Measurements from ENCODE around the gene HSD11B2.

Gene HSD11B2

GRCh38 chr16:67431775-67432505 lies 1.0 kb downstream of the HSD11B2 start:
- in situ Hi-C loops (cut with MboI; ENCODE audit: low sequenced_read_pairs) = loop anchor here (25.0 kb wide), 1 partner anchor 470 kb away; the partner anchor contains the start of gene CES3

- in situ Hi-C loops (cut with MboI; ENCODE audit: low sequenced_read_pairs) = loop anchor here (25.0 kb wide), 1 partner anchor 470 kb away; the partner anchor contains the start of gene CES3
Measured at GRCh38 chr16:67432506-67432890, 1.6 kb downstream of the HSD11B2 start.

- in situ Hi-C loops (cut with MboI; ENCODE audit: low sequenced_read_pairs) = loop anchor here (25.0 kb wide), 1 partner anchor 471 kb away; the partner anchor contains the start of gene CES3
Measured at GRCh38 chr16:67433131-67433719, 2.3 kb downstream of the HSD11B2 start.

- in situ Hi-C loops (cut with MboI; ENCODE audit: low sequenced_read_pairs) = loop anchor here (25.0 kb wide), 1 partner anchor 473 kb away; the partner anchor contains the start of gene CES3
Measured at GRCh38 chr16:67435758-67436164, 4.8 kb downstream of the HSD11B2 start.

- in situ Hi-C loops (cut with MboI; ENCODE audit: low sequenced_read_pairs) = loop anchor here (25.0 kb wide), 1 partner anchor 474 kb away; the partner anchor contains the start of gene CES3
Measured at GRCh38 chr16:67436640-67437193, 5.8 kb downstream of the HSD11B2 start.

- in situ Hi-C loops (cut with MboI; ENCODE audit: low sequenced_read_pairs) = loop anchor here (25.0 kb wide), 1 partner anchor 475 kb away; the partner anchor contains the start of gene CES3
Measured at GRCh38 chr16:67437513-67437912, 6.6 kb downstream of the HSD11B2 start.

- in situ Hi-C loops (cut with MboI; ENCODE audit: low sequenced_read_pairs) = loop anchor here (25.0 kb wide), 1 partner anchor 476 kb away; the partner anchor contains the start of gene CES3
Measured at GRCh38 chr16:67438098-67438791, 7.3 kb downstream of the HSD11B2 start.

- in situ Hi-C loops (cut with MboI; ENCODE audit: low sequenced_read_pairs) = loop anchor here (25.0 kb wide), 1 partner anchor 477 kb away; the partner anchor contains the start of gene CES3
Measured at GRCh38 chr16:67438824-67439393, 8.0 kb downstream of the HSD11B2 start.

GRCh38 chr16:67441271-67441753 lies 10.4 kb downstream of the HSD11B2 start:
- in situ Hi-C loops (cut with MboI; ENCODE audit: low sequenced_read_pairs) = loop anchor here (25.0 kb wide), 1 partner anchor 479 kb away; the partner anchor contains the start of gene CES3

- in situ Hi-C loops (cut with MboI; ENCODE audit: low sequenced_read_pairs) = loop anchor here (25.0 kb wide), 1 partner anchor 480 kb away; the partner anchor contains the start of gene CES3
Measured at GRCh38 chr16:67441907-67442306, 11.0 kb downstream of the HSD11B2 start.

- in situ Hi-C loops (cut with MboI; ENCODE audit: low sequenced_read_pairs) = loop anchor here (25.0 kb wide), 1 partner anchor 480 kb away; the partner anchor contains the start of gene CES3
Measured at GRCh38 chr16:67442581-67443255, 11.8 kb downstream of the HSD11B2 start.

GRCh38 chr16:67443265-67443664 lies 12.3 kb downstream of the HSD11B2 start:
- in situ Hi-C loops (cut with MboI; ENCODE audit: low sequenced_read_pairs) = loop anchor here (25.0 kb wide), 1 partner anchor 481 kb away; the partner anchor contains the start of gene CES3

- in situ Hi-C loops (cut with MboI; ENCODE audit: low sequenced_read_pairs) = loop anchor here (25.0 kb wide), 1 partner anchor 482 kb away; the partner anchor contains the start of gene CES3
Measured at GRCh38 chr16:67444259-67445125, 13.6 kb downstream of the HSD11B2 start.

- in situ Hi-C loops (cut with MboI; ENCODE audit: low sequenced_read_pairs) = loop anchor here (25.0 kb wide), 1 partner anchor 483 kb away; the partner anchor contains the start of gene CES3
Measured at GRCh38 chr16:67445126-67445426, 14.2 kb downstream of the HSD11B2 start.

GRCh38 chr16:67445441-67445912 lies 14.6 kb downstream of the HSD11B2 start:
- in situ Hi-C loops (cut with MboI; ENCODE audit: low sequenced_read_pairs) = loop anchor here (25.0 kb wide), 1 partner anchor 483 kb away; the partner anchor contains the start of gene CES3

GRCh38 chr16:67445913-67446907 lies 15.3 kb downstream of the HSD11B2 start:
- in situ Hi-C loops (cut with MboI; ENCODE audit: low sequenced_read_pairs) = loop anchor here (25.0 kb wide), 1 partner anchor 484 kb away; the partner anchor contains the start of gene CES3

GRCh38 chr16:67446968-67447507 lies 16.1 kb downstream of the HSD11B2 start:
- in situ Hi-C loops (cut with MboI; ENCODE audit: low sequenced_read_pairs) = loop anchor here (25.0 kb wide), 1 partner anchor 485 kb away; the partner anchor contains the start of gene CES3

Measured in HL-60/S4 treated with retinoic acid at 250 ng/mL for 4 days and 3 days (cell line).